LNCAP (cell line): Measurements from ENCODE around the gene EDDM3A.

Source experiments
- CTCF ChIP-seq: fragments of 450-650 bp; IDR thresholded peaks from 2 replicates; pipeline ENCODE4 v1.5.1; 2017; ENCODE audit warnings: mild to moderate bottlenecking

The EDDM3A gene

DNA sequence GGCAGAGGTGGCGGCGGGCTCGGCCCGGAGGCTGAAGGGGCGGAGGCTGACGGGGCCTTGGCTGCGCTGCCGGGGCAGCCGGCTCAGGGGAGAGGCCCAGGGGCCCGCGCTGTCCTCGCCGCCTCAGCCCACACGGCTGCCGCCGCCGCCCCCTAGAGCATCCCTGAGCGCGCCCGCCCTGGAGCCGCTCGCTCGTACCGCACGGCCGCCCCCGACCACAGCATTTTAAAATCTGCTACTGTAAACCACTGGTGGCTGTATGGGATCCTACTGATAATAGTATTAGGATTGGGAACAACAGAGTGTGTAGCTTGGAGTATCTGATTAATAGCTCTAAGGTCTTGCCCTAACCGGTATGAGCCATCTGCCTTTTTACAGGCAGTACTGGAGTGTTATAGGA lies 22.2 kb upstream of the EDDM3A start:
- TF ChIP-seq CTCF: no peak

DNA sequence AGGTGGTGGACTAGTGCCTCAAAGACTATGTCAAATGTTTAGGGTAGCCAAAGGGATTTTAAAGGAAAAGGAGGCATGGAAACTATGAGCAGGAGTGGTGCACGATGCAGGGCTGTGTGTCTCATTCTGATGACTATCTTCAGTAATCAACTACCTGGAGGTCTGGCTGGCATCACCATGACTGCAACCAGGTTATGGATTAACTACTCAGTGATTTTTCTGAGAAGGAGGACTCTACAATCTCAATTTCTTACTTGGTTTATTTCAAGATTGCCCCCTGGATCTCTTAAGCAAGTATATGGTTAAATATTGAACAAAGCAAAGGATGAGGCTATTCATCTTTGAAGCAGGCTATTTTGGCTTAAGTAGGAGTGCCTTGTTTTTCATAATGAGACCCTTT lies 19.2 kb upstream of the EDDM3A start:
- TF ChIP-seq CTCF: no peak

DNA sequence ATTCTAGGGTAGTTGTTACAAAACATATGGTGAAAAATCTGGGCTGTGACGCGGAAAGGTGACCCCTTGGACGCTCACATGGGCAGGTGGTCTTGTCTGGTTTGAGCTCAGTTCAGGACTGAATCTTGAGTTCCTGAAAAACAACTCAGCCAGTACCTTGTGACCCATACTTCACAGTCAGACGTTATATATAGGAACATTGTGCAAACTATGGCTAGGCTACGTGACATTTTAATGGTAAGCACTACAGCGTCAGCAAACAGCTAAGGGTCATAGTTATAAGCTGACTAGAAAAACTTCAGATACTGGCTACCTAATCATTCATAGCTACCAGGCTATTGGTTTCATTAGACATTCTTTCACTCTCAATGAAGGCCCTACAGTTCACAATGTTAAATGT lies 14.8 kb upstream of the EDDM3A start:
- no peak for TF ChIP-seq CTCF

GRCh38 chr14:20732477-20732876 lies 13.2 kb upstream of the EDDM3A start:
- no peak for TF ChIP-seq CTCF

DNA sequence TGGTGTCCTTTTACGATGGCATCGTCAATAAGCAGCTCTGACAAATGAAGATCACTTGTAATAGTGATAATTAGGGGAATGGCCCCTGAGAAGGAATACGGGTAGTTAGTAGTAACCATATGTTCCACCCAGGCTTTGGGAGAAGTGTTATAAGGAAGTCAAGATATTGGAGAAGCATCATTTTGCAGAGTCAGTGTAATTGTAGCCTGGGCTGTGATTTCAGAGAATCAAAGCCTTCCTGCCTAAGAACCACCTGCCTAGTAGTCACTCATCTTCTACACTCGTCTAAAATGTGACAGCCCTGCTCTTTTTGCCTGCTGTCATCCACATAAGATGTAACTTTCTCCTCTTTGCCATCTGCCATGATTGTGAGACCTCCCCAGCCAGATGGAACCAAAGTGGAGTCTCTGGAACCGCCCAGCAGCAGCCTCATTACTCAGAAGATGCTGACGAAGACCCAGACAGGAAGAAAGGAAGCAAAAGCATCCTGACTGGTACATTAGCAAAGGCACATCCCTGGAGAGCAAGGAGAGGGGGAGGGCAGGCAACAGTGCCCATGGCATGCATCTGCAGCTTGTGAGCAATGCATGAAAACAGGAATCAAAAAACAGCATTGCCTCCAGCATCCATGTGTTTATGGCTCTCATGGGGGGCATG lies 12.6 kb upstream of the EDDM3A start:
- TF ChIP-seq CTCF: no peak

GRCh38 chr14:20733684-20734429 lies 11.8 kb upstream of the EDDM3A start:
- TF ChIP-seq CTCF: no peak

DNA sequence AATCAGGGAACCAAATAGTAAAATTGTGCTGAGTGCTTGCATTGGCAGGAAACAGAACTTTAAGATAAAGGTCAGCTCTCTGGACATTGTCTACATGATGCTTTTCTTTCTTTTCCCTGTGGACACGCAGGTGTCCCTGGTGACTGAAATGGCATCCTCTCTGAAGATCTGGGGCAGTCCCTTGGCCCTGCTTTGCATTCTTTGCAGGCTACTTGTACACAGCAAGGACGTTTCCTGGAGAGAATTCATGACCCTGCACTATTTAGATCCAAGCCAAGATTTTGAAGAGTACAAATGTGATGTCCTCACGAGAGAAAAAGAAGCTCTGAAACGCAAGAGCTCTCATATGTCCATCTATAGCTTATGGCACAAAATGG lies 11.3 kb upstream of the EDDM3A start:
- no peak for TF ChIP-seq CTCF
